ENCODE results near the gene DPF1.

DNA sequence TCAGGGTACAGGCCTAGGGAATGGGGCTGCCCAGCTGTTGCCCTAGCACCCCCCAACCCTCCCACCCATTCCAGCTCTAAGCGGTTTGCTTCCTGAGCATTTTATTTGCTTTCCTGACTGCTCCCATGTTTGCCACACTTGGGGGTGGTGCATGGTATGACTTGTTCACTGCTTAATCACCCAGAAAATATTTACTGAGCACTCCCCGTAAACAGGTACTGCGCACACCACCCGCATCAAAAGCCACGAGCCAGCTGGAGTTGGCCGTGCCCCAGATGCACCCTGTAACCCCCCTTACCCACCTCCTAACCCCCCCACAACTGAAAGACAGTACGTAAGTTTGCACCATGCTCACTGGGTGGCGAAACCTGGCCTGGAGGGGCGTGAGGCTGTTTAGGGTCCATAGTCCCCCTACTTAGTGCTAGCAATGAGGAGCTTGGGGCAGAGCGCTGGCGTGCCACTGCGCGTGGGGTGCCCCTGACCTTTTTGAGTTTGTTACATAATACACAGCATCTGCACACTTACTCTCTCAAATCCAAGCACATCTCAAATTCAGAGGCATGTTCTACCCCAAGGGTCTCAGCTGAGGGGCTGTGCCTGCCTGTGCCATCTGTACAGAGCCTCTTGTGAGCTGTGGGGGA lies 29.8 kb downstream of the DPF1 start:
- TF ChIP-seq, protein P1, sequence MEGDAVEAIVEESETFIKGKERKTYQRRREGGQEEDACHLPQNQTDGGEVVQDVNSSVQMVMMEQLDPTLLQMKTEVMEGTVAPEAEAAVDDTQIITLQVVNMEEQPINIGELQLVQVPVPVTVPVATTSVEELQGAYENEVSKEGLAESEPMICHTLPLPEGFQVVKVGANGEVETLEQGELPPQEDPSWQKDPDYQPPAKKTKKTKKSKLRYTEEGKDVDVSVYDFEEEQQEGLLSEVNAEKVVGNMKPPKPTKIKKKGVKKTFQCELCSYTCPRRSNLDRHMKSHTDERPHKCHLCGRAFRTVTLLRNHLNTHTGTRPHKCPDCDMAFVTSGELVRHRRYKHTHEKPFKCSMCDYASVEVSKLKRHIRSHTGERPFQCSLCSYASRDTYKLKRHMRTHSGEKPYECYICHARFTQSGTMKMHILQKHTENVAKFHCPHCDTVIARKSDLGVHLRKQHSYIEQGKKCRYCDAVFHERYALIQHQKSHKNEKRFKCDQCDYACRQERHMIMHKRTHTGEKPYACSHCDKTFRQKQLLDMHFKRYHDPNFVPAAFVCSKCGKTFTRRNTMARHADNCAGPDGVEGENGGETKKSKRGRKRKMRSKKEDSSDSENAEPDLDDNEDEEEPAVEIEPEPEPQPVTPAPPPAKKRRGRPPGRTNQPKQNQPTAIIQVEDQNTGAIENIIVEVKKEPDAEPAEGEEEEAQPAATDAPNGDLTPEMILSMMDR (IDR thresholded peaks at IDR 0.05) = no peak
- no peak for TF ChIP-seq EZH2 (IDR thresholded peaks at IDR 0.05; ENCODE audit: borderline replicate concordance, insufficient read depth, low read depth, low read length, poor library complexity, severe bottlenecking)
